ENCODE results near the gene UBASH3B.

GRCh38 chr11:122618927-122619326, 36.6 kb upstream of the UBASH3B start:
- no peak for TF ChIP-seq JUN (CRISPR knock-in tag; IDR thresholded peaks at IDR 0.05)
- no peak for TF ChIP-seq ATRX (CRISPR knock-in tag; IDR thresholded peaks at IDR 0.05; ENCODE audit: borderline replicate concordance)
- TF ChIP-seq KDM5B (CRISPR knock-in tag; IDR thresholded peaks at IDR 0.05; ENCODE audit: borderline replicate concordance), result no peak
- no peak for TF ChIP-seq ZNF326 (CRISPR knock-in tag; IDR thresholded peaks at IDR 0.05; ENCODE audit: borderline replicate concordance)
- no peak for TF ChIP-seq CTCF (CRISPR knock-in tag; IDR thresholded peaks at IDR 0.05)

Data from HepG2 (cell line).